ENCODE measurements around the gene CACNB2.
"Not testable (repeated sequence)": the region's sequence is repeated elsewhere in the genome, so short reads cannot be mapped to it uniquely, and the experiment has no call there.

CACNB2 gene

DNA sequence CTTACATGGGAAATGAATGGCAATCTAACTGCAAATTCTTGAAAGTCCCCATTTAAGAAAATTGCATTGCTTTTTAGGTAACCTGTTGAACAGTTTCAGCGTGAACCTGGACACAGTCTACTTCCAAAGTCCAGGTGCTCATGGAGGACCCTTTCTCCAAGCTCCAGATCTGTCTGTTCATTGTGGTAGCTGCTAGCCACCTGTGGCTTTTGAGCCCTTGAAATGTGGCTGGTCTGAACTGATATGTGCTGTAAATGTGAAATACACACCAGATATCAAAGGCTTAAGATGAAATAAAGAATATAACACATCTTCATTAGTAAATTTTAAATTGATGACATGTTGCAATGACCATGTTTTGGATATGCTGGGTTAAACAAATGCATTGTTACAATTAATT is 4.2 kb downstream of the CACNB2 start:
- H3K4me3 ChIP-seq (ENCODE audit: insufficient read depth, low read depth, low read length), result no peak overlapping the region
- no peaks in the 10 kb centered on the region for H3K36me3 ChIP-seq (ENCODE audit: control insufficient read depth, insufficient read depth, low read length)
- peaks cover 37% of the 10 kb centered on the region for H3K27me3 ChIP-seq (ENCODE audit: control insufficient read depth, insufficient read depth, low read length, poor library complexity, severe bottlenecking)
- H3K4me1 ChIP-seq (ENCODE audit: control insufficient read depth, insufficient read depth, low read length), result no peaks in the 10 kb centered on the region
- H3K9me3 ChIP-seq (ENCODE audit: control insufficient read depth, low read length), result no peaks in the 10 kb centered on the region
- WGBS, 2 experiments, result 94 to 97% methylated on average over 1 of the region's 1 CpG
- no peak overlapping the region for H3K27ac ChIP-seq (ENCODE audit: insufficient read depth, low read depth, low read length, poor library complexity, severe bottlenecking)

GRCh38 chr10:18144928-18145327 is 4.7 kb downstream of the CACNB2 start:
- Histone ChIP-seq H3K27ac (ENCODE audit: insufficient read depth, low read depth, low read length, poor library complexity, severe bottlenecking) (no peak overlapping the region), H3K27me3 (ENCODE audit: control insufficient read depth, insufficient read depth, low read length, poor library complexity, severe bottlenecking) (peaks cover 32% of the 10 kb centered on the region), H3K4me1 (ENCODE audit: control insufficient read depth, insufficient read depth, low read length) (no peaks in the 10 kb centered on the region), H3K36me3 (ENCODE audit: control insufficient read depth, insufficient read depth, low read length) (no peaks in the 10 kb centered on the region), H3K9me3 (ENCODE audit: control insufficient read depth, low read length) (no peaks in the 10 kb centered on the region), H3K4me3 (ENCODE audit: insufficient read depth, low read depth, low read length) (no peak overlapping the region)
- 86% methylated on average over 6 of the region's 6 CpGs for WGBS, 2 experiments

DNA sequence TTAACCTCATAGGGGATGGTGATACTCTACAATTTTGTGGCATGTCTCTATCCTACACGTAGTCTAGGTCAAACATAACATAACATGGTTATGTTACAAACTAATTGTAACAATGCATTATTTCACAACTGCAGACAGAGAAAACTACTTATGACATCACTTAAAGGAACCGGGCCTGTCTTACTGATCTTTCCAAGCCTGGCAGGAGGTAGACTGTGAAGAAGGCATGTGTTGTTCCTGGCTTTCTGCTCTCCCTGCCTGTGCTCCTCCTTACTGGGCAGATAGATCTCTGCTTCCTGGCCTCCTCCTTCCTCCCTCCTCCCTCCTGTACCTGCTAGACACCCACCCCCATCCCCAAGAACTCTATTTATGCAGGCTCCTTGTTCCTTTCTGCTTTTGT is 5.4 kb downstream of the CACNB2 start:
- WGBS, 2 experiments, result 65 to 66% methylated on average over 2 of the region's 2 CpGs
- Histone ChIP-seq H3K4me3 (ENCODE audit: insufficient read depth, low read depth, low read length) (no peak overlapping the region), H3K4me1 (ENCODE audit: control insufficient read depth, insufficient read depth, low read length) (no peaks in the 10 kb centered on the region), H3K27me3 (ENCODE audit: control insufficient read depth, insufficient read depth, low read length, poor library complexity, severe bottlenecking) (peaks cover 28% of the 10 kb centered on the region), H3K9me3 (ENCODE audit: control insufficient read depth, low read length) (no peaks in the 10 kb centered on the region), H3K27ac (ENCODE audit: insufficient read depth, low read depth, low read length, poor library complexity, severe bottlenecking) (no peak overlapping the region), H3K36me3 (ENCODE audit: control insufficient read depth, insufficient read depth, low read length) (no peaks in the 10 kb centered on the region)

- Histone ChIP-seq H3K4me3 (ENCODE audit: insufficient read depth, low read depth, low read length) (no peak overlapping the region), H3K4me1 (ENCODE audit: control insufficient read depth, insufficient read depth, low read length) (no peaks in the 10 kb centered on the region), H3K36me3 (ENCODE audit: control insufficient read depth, insufficient read depth, low read length) (no peaks in the 10 kb centered on the region), H3K27ac (ENCODE audit: insufficient read depth, low read depth, low read length, poor library complexity, severe bottlenecking) (no peak overlapping the region), H3K27me3 (ENCODE audit: control insufficient read depth, insufficient read depth, low read length, poor library complexity, severe bottlenecking) (no peaks in the 10 kb centered on the region), H3K9me3 (ENCODE audit: control insufficient read depth, low read length) (no peaks in the 10 kb centered on the region)
- WGBS, 2 experiments, result 90% methylated on average over 2 of the region's 6 CpGs; no CpG with 5 or more reads in 1 of the 2 experiments
These were observed 9.1 kb downstream of the CACNB2 start for GRCh38 chr10:18149196-18149800.

- no peak overlapping the region for H3K27ac ChIP-seq (ENCODE audit: insufficient read depth, low read depth, low read length, poor library complexity, severe bottlenecking)
- no peaks in the 10 kb centered on the region for H3K9me3 ChIP-seq (ENCODE audit: control insufficient read depth, low read length)
- WGBS, 2 experiments, result 95% methylated on average over 4 to 5 of the region's 5 CpGs
- H3K27me3 ChIP-seq (ENCODE audit: control insufficient read depth, insufficient read depth, low read length, poor library complexity, severe bottlenecking), result no peaks in the 10 kb centered on the region
- no peaks in the 10 kb centered on the region for H3K4me1 ChIP-seq (ENCODE audit: control insufficient read depth, insufficient read depth, low read length)
- H3K4me3 ChIP-seq (ENCODE audit: insufficient read depth, low read depth, low read length), result no peak overlapping the region
- no peaks in the 10 kb centered on the region for H3K36me3 ChIP-seq (ENCODE audit: control insufficient read depth, insufficient read depth, low read length)
These were observed 11.2 kb downstream of the CACNB2 start for GRCh38 chr10:18151356-18151890.

- not testable (repeated sequence) for H3K9me3 ChIP-seq (ENCODE audit: control insufficient read depth, low read length); H3K4me1 ChIP-seq (ENCODE audit: control insufficient read depth, insufficient read depth, low read length); H3K4me3 ChIP-seq (ENCODE audit: insufficient read depth, low read depth, low read length); H3K27me3 ChIP-seq (ENCODE audit: control insufficient read depth, insufficient read depth, low read length, poor library complexity, severe bottlenecking); H3K27ac ChIP-seq (ENCODE audit: insufficient read depth, low read depth, low read length, poor library complexity, severe bottlenecking); H3K36me3 ChIP-seq (ENCODE audit: control insufficient read depth, insufficient read depth, low read length)
- WGBS, 2 experiments, result 96 to 97% methylated on average over 4 of the region's 4 CpGs
These were observed 13.2 kb downstream of the CACNB2 start for GRCh38 chr10:18153381-18153780.

DNA sequence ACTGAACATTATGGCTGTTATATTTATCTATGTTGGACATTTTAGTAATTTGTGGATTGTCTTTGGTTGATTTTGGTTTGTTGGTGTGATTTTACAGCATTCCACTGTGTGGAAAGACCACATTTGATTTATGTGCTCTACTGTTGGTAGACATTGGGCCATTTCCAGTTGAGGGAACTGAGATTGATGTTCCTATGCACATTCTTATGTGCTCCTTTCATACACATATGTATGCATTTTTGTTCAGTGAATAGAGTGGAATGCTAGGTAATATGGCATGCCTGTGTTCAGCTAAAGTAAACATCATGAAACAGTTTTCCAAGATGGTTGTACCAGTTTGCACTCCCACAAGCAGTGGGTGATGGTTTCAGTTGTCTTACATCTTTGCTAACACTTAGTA is 15.1 kb downstream of the CACNB2 start:
- Histone ChIP-seq H3K27me3 (ENCODE audit: control insufficient read depth, insufficient read depth, low read length, poor library complexity, severe bottlenecking) (no peaks in the 10 kb centered on the region), H3K27ac (ENCODE audit: insufficient read depth, low read depth, low read length, poor library complexity, severe bottlenecking) (no peak overlapping the region), H3K9me3 (ENCODE audit: control insufficient read depth, low read length) (no peaks in the 10 kb centered on the region), H3K36me3 (ENCODE audit: control insufficient read depth, insufficient read depth, low read length) (no peaks in the 10 kb centered on the region), H3K4me1 (ENCODE audit: control insufficient read depth, insufficient read depth, low read length) (no peaks in the 10 kb centered on the region), H3K4me3 (ENCODE audit: insufficient read depth, low read depth, low read length) (no peak overlapping the region)

- not testable (repeated sequence) for H3K4me1 ChIP-seq (ENCODE audit: control insufficient read depth, insufficient read depth, low read length); H3K36me3 ChIP-seq (ENCODE audit: control insufficient read depth, insufficient read depth, low read length); H3K27ac ChIP-seq (ENCODE audit: insufficient read depth, low read depth, low read length, poor library complexity, severe bottlenecking); H3K9me3 ChIP-seq (ENCODE audit: control insufficient read depth, low read length); H3K4me3 ChIP-seq (ENCODE audit: insufficient read depth, low read depth, low read length); H3K27me3 ChIP-seq (ENCODE audit: control insufficient read depth, insufficient read depth, low read length, poor library complexity, severe bottlenecking)
- WGBS, 2 experiments, result 90 to 91% methylated on average over 7 of the region's 8 CpGs
These were observed 16.6 kb downstream of the CACNB2 start for GRCh38 chr10:18156797-18157196.

GRCh38 chr10:18157881-18158280 is 17.7 kb downstream of the CACNB2 start:
- Histone ChIP-seq H3K4me1 (ENCODE audit: control insufficient read depth, insufficient read depth, low read length) (no peaks in the 10 kb centered on the region), H3K27ac (ENCODE audit: insufficient read depth, low read depth, low read length, poor library complexity, severe bottlenecking) (no peak overlapping the region), H3K36me3 (ENCODE audit: control insufficient read depth, insufficient read depth, low read length) (no peaks in the 10 kb centered on the region), H3K9me3 (ENCODE audit: control insufficient read depth, low read length) (no peaks in the 10 kb centered on the region), H3K27me3 (ENCODE audit: control insufficient read depth, insufficient read depth, low read length, poor library complexity, severe bottlenecking) (no peaks in the 10 kb centered on the region), H3K4me3 (ENCODE audit: insufficient read depth, low read depth, low read length) (no peak overlapping the region)
- 90 to 94% methylated on average over 3 of the region's 3 CpGs for WGBS, 2 experiments

- H3K4me3 ChIP-seq (ENCODE audit: insufficient read depth, low read depth, low read length), result no peak overlapping the region
- H3K4me1 ChIP-seq (ENCODE audit: control insufficient read depth, insufficient read depth, low read length), result no peaks in the 10 kb centered on the region
- no peak overlapping the region for H3K27ac ChIP-seq (ENCODE audit: insufficient read depth, low read depth, low read length, poor library complexity, severe bottlenecking)
- no peaks in the 10 kb centered on the region for H3K27me3 ChIP-seq (ENCODE audit: control insufficient read depth, insufficient read depth, low read length, poor library complexity, severe bottlenecking)
- H3K36me3 ChIP-seq (ENCODE audit: control insufficient read depth, insufficient read depth, low read length), result no peaks in the 10 kb centered on the region
- 93% methylated on average over 2 of the region's 2 CpGs for WGBS, 2 experiments
- no peaks in the 10 kb centered on the region for H3K9me3 ChIP-seq (ENCODE audit: control insufficient read depth, low read length)
These were observed 18.6 kb downstream of the CACNB2 start for GRCh38 chr10:18158773-18159265.
